Lung microvascular endothelial cell (primary cell): ENCODE results near the gene SPC24. TPM values are rescaled to one million over a fixed set of nuclear protein-coding genes. Genes with fewer than 3 reads are reported as not detected.
"Not testable (repeated sequence)": the region's sequence is repeated elsewhere in the genome, so short reads cannot be mapped to it uniquely, and the experiment has no call there.

Experiments used
- DNase-seq, 2 donors: peaks; one replicate each; pipeline versions ENCODE4 v3.0.0 to v3.0.0-alpha.2; 2010; ENCODE audit warnings: low read depth in 2 of 2
- total RNA-seq: library from RNA; depleted of rRNA; stranded (reverse); fragments of >200 nt; gene quantifications from 2 replicates; pipeline ENCODE4 v1.2.1, GENCODE V29; 2014

The SPC24 gene
- total RNA-seq, 1 donor from 2014 or later = 14.3 TPM

DNA sequence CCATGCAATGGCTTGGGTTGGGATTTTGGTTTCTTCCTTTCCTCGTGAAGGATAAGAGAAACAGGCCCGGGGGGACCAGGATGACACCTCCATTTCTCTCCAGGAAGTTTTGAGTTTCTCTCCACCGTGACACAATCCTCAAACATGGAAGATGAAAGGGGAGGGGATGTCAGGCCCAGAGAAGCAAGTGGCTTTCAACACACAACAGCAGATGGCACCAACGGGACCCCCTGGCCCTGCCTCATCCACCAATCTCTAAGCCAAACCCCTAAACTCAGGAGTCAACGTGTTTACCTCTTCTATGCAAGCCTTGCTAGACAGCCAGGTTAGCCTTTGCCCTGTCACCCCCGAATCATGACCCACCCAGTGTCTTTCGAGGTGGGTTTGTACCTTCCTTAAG is 24.1 kb downstream of the SPC24 start:
- DNase-seq = peak; percentile 42 to 71

GRCh38 chr19:11130824-11131455 is 24.6 kb downstream of the SPC24 start:
- peak; percentile 96 to 98 for DNase-seq

DNA sequence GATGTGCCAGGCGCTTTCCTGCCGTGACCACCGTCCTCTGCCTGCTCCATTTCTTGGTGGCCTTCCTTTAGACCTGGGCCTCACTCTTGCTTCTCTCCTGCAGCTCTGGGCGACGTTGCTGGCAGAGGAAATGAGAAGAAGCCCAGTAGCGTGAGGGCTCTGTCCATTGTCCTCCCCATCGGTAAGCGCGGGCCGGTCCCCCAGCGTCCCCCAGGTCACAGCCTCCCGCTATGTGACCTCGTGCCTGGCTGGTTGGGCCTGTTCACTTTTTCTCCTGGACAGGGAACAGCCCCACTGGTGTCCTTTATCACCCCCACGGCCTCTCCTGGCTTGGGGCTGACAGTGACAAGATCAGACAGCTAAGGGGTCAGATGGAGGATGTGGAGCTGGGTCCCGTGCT is 27.7 kb downstream of the SPC24 start:
- DNase-seq = no peak

GRCh38 chr19:11125994-11126685 is 29.4 kb downstream of the SPC24 start:
- DNase-seq = peak; percentile 67 to 87

DNA sequence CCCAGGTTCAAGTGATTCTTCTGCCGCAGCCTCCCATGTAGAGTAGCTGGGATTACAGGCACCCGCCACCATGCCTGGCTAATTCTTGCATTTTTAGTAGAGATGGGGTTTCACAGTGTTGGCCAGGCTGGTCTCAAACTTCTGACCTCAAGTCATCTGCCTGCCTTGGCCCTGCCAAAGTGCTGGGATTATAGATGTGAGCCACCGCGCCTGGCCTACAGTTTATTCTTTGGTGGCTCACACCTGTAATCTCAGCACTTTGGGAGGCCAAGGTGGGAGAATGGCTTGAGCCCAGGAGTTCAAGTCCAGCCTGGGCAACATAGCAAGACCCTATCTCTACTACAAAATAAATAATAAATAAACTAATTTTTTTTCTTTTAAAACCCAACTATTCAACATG is 31.4 kb downstream of the SPC24 start:
- not testable (repeated sequence) for DNase-seq

DNA sequence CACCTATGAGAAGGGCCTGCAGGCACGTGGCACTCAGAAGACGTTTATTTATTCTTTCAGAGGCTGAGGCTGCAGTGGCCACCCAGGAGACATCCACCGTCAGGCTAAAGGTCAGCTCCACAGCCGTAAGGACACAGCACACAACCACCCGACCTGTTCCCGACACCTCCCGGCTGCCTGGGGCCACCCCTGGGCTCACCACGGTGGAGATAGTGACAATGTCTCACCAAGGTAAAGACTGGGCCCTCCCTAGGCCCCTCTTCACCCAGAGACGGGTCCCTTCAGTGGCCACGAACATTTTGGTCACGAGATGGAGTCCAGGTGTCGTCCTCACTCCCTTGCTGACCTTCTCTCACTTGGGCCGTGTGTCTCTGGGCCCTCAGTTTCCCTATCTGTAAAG is 32.5 kb downstream of the SPC24 start:
- DNase-seq = no peak

DNA sequence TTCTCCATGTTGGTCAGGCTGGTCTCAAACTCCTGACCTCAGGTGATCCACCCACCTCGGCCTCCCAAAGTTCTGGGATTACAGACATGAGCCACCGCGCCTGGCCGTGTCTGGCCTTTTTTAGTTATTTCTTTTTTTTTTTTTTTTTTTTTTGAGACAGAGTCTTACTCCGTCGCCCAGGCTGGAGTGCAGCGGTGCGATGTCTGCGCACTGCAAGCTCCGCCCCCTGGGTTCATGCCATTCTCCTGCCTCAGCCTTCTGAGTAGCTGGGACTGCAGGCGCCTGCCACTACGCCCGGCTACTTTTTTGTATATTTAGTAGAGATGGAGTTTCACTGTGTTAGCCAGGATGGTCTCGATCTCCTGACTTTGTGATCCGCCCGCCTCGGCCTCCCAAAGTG is 33.6 kb downstream of the SPC24 start:
- DNase-seq = not testable (repeated sequence)

DNA sequence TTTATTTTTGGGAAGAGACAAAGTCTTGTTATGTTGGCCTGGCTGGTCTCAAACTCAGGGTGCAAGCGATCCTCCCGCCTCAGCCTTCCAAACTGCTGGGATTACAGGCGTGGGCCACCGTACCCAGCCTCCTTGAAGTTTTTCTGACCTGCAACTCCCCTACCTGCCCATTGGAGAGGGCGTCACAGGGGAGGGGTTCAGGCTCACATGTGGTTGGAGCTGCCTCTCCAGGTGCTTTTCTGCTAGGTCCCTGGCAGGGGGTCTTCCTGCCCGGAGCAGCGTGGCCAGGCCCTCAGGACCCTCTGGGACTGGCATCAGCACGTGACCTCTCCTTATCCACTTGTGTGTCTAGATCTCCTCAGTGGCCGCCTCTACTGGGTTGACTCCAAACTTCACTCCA is 39.1 kb downstream of the SPC24 start:
- no peak for DNase-seq

DNA sequence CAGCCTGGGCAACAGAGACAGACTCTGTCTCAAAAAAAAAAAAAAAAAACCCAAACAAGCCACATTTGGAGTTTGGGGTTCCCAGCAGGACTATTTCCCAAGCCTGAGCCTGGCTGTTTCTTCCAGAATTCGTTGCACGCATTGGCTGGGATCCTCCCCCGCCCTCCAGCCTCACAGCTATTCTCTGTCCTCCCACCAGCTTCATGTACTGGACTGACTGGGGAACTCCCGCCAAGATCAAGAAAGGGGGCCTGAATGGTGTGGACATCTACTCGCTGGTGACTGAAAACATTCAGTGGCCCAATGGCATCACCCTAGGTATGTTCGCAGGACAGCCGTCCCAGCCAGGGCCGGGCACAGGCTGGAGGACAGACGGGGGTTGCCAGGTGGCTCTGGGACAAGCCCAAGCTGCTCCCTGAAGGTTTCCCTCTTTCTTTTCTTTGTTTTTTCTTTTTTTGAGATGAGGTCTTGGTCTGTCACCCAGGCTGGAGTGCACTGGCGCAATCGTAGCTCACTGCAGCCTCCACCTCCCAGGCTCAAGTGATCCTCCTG is 39.6 kb downstream of the SPC24 start:
- no peak for DNase-seq

DNA sequence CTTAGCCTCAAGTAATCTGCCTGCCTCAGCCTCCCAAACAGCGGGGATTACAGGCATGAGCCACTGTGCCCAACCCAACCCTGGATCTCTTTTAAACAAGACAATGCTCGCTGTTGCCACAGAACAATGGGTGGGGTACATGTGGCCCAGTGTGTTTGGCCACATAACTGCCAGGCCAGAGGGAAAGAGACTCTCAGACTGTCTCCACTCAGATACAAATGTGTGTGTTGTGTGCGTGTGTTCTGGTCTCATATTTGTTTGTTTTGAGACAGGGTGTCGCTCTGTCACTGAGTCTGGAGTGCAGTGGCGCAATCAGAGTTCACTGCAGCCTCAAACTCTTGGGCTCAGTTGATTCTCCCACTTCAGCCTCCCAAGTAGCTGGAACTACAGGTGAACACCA is 40.5 kb downstream of the SPC24 start:
- DNase-seq = no peak

GRCh38 chr19:11113140-11113708 is 42.4 kb downstream of the SPC24 start:
- no peak for DNase-seq

DNA sequence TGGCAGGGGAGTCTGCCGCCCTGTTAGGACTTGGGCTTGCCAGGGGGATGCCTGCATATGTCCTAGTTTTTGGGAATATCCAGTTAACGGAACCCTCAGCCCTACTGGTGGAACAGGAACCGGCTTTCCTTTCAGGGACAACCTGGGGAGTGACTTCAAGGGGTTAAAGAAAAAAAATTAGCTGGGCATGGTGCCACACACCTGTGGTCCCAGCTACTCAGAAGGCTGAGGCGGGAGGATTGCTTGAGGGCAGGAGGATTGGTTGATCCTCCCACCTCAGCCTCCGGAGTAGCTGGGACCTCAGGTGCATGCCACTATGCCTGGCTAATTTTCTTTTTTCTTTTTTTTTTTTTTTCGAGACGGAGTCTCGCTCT is 43.8 kb downstream of the SPC24 start:
- no peak for DNase-seq

GRCh38 chr19:11111117-11111770 is 44.3 kb downstream of the SPC24 start:
- DNase-seq = no peak

DNA sequence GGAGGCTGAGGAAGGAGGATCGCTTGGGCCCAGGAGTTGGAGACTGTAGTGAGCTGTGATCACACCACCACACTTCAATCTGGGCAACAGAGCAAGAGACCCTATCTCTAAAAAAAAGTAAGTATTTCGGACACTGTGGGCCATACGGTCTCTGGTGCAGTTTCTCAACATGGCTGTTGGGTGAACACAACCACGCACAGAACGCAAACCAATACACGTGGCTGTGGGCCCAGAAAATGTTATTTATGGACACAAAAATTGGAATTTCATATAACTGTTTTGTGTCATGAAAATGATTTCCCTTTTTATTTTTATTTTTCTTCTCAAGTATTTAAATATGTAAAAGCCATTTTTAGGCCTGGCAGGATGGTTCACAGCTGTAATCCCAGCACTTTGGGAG is 46.8 kb downstream of the SPC24 start:
- DNase-seq = no peak

- DNase-seq = no peak
Observed at GRCh38 chr19:11106477-11106876, 49.1 kb downstream of the SPC24 start.

DNA sequence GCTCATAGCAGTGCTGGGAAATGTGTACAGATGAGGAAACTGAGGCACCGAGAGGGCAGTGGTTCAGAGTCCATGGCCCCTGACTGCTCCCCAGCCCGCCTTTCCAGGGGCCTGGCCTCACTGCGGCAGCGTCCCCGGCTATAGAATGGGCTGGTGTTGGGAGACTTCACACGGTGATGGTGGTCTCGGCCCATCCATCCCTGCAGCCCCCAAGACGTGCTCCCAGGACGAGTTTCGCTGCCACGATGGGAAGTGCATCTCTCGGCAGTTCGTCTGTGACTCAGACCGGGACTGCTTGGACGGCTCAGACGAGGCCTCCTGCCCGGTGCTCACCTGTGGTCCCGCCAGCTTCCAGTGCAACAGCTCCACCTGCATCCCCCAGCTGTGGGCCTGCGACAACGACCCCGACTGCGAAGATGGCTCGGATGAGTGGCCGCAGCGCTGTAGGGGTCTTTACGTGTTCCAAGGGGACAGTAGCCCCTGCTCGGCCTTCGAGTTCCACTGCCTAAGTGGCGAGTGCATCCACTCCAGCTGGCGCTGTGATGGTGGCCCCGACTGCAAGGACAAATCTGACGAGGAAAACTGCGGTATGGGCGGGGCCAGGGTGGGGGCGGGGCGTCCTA is 50.5 kb downstream of the SPC24 start:
- no peak for DNase-seq

DNA sequence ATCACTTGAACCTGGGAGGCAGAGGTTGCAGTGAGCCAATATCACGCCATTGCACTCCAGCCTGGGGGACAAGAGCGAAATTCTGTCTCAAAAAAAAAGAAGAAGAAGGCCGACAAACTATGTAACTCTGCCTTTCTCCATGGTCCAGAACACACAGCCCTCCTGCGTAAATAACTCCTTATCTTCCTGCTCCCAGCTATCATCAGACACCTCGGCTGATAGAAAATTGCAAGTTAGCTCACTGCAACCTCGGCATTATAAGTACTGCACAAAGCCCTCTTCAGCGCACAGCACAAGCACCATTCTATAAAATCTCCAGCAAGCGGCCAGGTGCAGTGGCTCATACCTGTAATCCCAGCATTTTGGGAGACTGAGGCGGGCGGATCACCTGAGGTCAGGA is 51.9 kb downstream of the SPC24 start:
- DNase-seq = not testable (repeated sequence)

GRCh38 chr19:11102944-11103343 is 52.6 kb downstream of the SPC24 start:
- no peak for DNase-seq

DNA sequence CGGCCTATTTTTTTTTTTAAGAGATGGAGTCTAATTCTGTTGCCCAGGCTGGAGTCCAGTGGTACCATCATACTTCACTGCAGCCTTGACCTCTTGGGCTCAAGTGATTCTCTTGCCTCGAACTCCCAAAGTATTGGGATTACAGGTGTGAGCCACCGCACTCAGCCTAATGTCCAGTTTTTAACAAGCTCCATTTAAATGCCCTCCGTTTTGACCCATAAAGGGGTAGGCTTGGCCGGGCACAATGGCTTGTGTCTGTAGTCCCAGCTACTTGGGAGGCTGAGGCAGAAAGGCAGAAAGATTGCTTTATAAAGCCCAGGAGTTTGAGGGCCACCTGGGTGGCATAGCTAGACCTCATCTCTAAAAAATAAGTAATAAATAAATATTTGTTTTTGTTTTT is 54.5 kb downstream of the SPC24 start:
- no peak for DNase-seq

- DNase-seq = peak; percentile 32 to 40
Observed at GRCh38 chr19:11100049-11100448, 55.5 kb downstream of the SPC24 start.

DNA sequence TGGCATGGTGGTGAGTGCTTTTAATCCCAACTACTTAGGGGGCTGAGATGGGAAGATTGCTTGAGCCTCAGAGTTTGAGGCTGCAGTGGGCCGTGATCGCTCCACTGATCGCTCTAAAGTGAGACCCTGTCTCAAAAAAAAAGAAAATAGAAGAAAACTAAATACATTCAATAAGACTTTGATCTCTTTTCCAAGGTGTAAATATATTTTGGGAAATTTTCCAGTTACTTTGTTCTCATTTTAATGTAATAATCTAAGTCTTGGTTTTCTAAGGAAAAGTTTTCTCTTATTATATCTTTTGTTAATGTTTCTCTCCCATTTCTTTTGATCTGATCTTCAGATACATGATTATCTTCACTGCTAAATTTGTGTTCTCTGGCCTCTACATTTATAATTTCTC is 56.7 kb downstream of the SPC24 start:
- no peak for DNase-seq

- DNase-seq = no peak
Observed at GRCh38 chr19:11098327-11098726, 57.3 kb downstream of the SPC24 start.
